ENCODE data around the gene TKT.
A peak's percentile ranks its signal among the peaks of the same experiment; 100 is the strongest.

Gene TKT

GRCh38 chr3:53256704-53257055 lies 858 bp upstream of the TKT start:
- no peak overlapping the region for H2AK5ac ChIP-seq (ENCODE audit: low read length)
- H2BK5ac ChIP-seq (ENCODE audit: low read depth, low read length, poor library complexity): no peak overlapping the region
- no peak for DNase-seq
- peaks cover 30% of the 10 kb centered on the region for H3K79me2 ChIP-seq (ENCODE audit: control insufficient read depth, insufficient read depth, low read length, poor library complexity)
- H3K14ac ChIP-seq (ENCODE audit: low read length): no peak overlapping the region
- H2AFZ ChIP-seq (ENCODE audit: insufficient read depth, low read length, poor library complexity): no peak overlapping the region
- peaks cover 14 to 26% of the 10 kb centered on the region in 2 experiments for H3K4me1 ChIP-seq (ENCODE audit: control insufficient read depth in 1 of 2, insufficient read depth in 2 of 2, low read length in 2 of 2)
- H2BK120ac ChIP-seq (ENCODE audit: insufficient read depth, low read length, poor library complexity): no peak overlapping the region
- no peaks in the 10 kb centered on the region for H3K9me3 ChIP-seq (ENCODE audit: insufficient read depth, low read depth, low read length)
- whole genome bisulfite sequencing (ENCODE audit: extremely low coverage, insufficient coverage, insufficient read length): no CpG with 5 or more reads among the region's 5 CpGs
- peaks cover 18% of the 10 kb centered on the region for H3K79me1 ChIP-seq (ENCODE audit: low read length)
- H3K36me3 ChIP-seq (ENCODE audit: control insufficient read depth in 1 of 2, insufficient read depth in 2 of 2, low read length in 2 of 2): no peaks in the 10 kb centered on the region
- no peak overlapping the region for H3K4ac ChIP-seq (ENCODE audit: low read depth, low read length)
- no peak overlapping the region for H3K4me2 ChIP-seq (ENCODE audit: low read length)
- no peak overlapping the region for H3K23ac ChIP-seq (ENCODE audit: low read length)
- H3K27me3 ChIP-seq (ENCODE audit: insufficient read depth, low read length): no peaks in the 10 kb centered on the region
- peak overlapping the region; percentile 27 for H4K91ac ChIP-seq (ENCODE audit: low read depth, low read length)
- H3K27ac ChIP-seq (ENCODE audit: low read depth, low read length): no peak overlapping the region
- no peak overlapping the region for H4K8ac ChIP-seq (ENCODE audit: low read depth, low read length)
- H3K4me3 ChIP-seq (ENCODE audit: low read depth, low read length): no peak overlapping the region
- no peak overlapping the region for H3K9ac ChIP-seq (ENCODE audit: low read length)
- H2BK12ac ChIP-seq (ENCODE audit: low read length): no peak overlapping the region
- no peak overlapping the region for H3K18ac ChIP-seq (ENCODE audit: low read length)
- no peak overlapping the region for H4K12ac ChIP-seq (ENCODE audit: low read depth, low read length)

GRCh38 chr3:53255423-53255774 lies 423 bp downstream of the TKT start:
- WGBS (ENCODE audit: extremely low coverage, insufficient coverage, insufficient read length): no CpG with 5 or more reads among the region's 44 CpGs
- Histone ChIP-seq H3K4ac (ENCODE audit: low read depth, low read length) (peak overlapping the region; percentile 90), H3K79me2 (ENCODE audit: control insufficient read depth, insufficient read depth, low read length, poor library complexity) (peaks cover 43% of the 10 kb centered on the region), H3K14ac (ENCODE audit: low read length) (peak overlapping the region; percentile 93), H3K4me2 (ENCODE audit: low read length) (peak overlapping the region; percentile 86), H3K27me3 (ENCODE audit: insufficient read depth, low read length) (no peaks in the 10 kb centered on the region), H3K9me3 (ENCODE audit: insufficient read depth, low read depth, low read length) (no peaks in the 10 kb centered on the region), H4K8ac (ENCODE audit: low read depth, low read length) (peak overlapping the region; percentile 68), H4K91ac (ENCODE audit: low read depth, low read length) (peak overlapping the region; percentile 77), H3K4me1 (ENCODE audit: control insufficient read depth in 1 of 2, insufficient read depth in 2 of 2, low read length in 2 of 2) (peaks cover 20 to 32% of the 10 kb centered on the region in 2 experiments), H2AFZ (ENCODE audit: insufficient read depth, low read length, poor library complexity) (peak overlapping the region; percentile 76), H3K23ac (ENCODE audit: low read length) (no peak overlapping the region), H2BK5ac (ENCODE audit: low read depth, low read length, poor library complexity) (peak overlapping the region; percentile 90), H3K79me1 (ENCODE audit: low read length) (peaks cover 16% of the 10 kb centered on the region), H2BK12ac (ENCODE audit: low read length) (peak overlapping the region; percentile 8), H3K9ac (ENCODE audit: low read length) (peak overlapping the region; percentile 85), H2BK120ac (ENCODE audit: insufficient read depth, low read length, poor library complexity) (peak overlapping the region; percentile 35), H3K36me3 (ENCODE audit: control insufficient read depth in 1 of 2, insufficient read depth in 2 of 2, low read length in 2 of 2) (peaks cover 5 to 6% of the 10 kb centered on the region in 2 experiments), H4K12ac (ENCODE audit: low read depth, low read length) (peak overlapping the region; percentile 64), H3K18ac (ENCODE audit: low read length) (peak overlapping the region; percentile 91), H2AK5ac (ENCODE audit: low read length) (peak overlapping the region; percentile 77), H3K27ac (ENCODE audit: low read depth, low read length) (peak overlapping the region; percentile 92), H3K4me3 (ENCODE audit: low read depth, low read length) (peak overlapping the region; percentile 98)
- DNase-seq: peak in 1 of 2 donors; percentile 59

- H3K9me3 ChIP-seq (ENCODE audit: insufficient read depth, low read depth, low read length): no peaks in the 10 kb centered on the region
- H3K79me2 ChIP-seq (ENCODE audit: control insufficient read depth, insufficient read depth, low read length, poor library complexity): peaks cover 48% of the 10 kb centered on the region
- peaks cover 9 to 10% of the 10 kb centered on the region in 2 experiments for H3K36me3 ChIP-seq (ENCODE audit: control insufficient read depth in 1 of 2, insufficient read depth in 2 of 2, low read length in 2 of 2)
- H4K12ac ChIP-seq (ENCODE audit: low read depth, low read length): peak overlapping the region; percentile 64
- peak overlapping the region; percentile 76 for H2AFZ ChIP-seq (ENCODE audit: insufficient read depth, low read length, poor library complexity)
- H3K4me3 ChIP-seq (ENCODE audit: low read depth, low read length): peak overlapping the region; percentile 98
- H3K14ac ChIP-seq (ENCODE audit: low read length): peak overlapping the region; percentile 93
- peak overlapping the region; percentile 8 for H2BK12ac ChIP-seq (ENCODE audit: low read length)
- H3K79me1 ChIP-seq (ENCODE audit: low read length): peaks cover 16% of the 10 kb centered on the region
- peak; percentile 74 to 78 for DNase-seq
- H3K4me1 ChIP-seq (ENCODE audit: control insufficient read depth in 1 of 2, insufficient read depth in 2 of 2, low read length in 2 of 2): peaks cover 23 to 32% of the 10 kb centered on the region in 2 experiments
- H4K8ac ChIP-seq (ENCODE audit: low read depth, low read length): peak overlapping the region; percentile 68
- peak overlapping the region; percentile 90 for H2BK5ac ChIP-seq (ENCODE audit: low read depth, low read length, poor library complexity)
- peak overlapping the region; percentile 35 for H2BK120ac ChIP-seq (ENCODE audit: insufficient read depth, low read length, poor library complexity)
- H3K18ac ChIP-seq (ENCODE audit: low read length): peak overlapping the region; percentile 91
- H3K27me3 ChIP-seq (ENCODE audit: insufficient read depth, low read length): no peaks in the 10 kb centered on the region
- no peak overlapping the region for H3K23ac ChIP-seq (ENCODE audit: low read length)
- no CpG with 5 or more reads among the region's 32 CpGs for WGBS (ENCODE audit: extremely low coverage, insufficient coverage, insufficient read length)
- H3K4me2 ChIP-seq (ENCODE audit: low read length): peak overlapping the region; percentile 86
- H2AK5ac ChIP-seq (ENCODE audit: low read length): peak overlapping the region; percentile 77
- peak overlapping the region; percentile 85 for H3K9ac ChIP-seq (ENCODE audit: low read length)
- H4K91ac ChIP-seq (ENCODE audit: low read depth, low read length): peak overlapping the region; percentile 77
- H3K4ac ChIP-seq (ENCODE audit: low read depth, low read length): peak overlapping the region; percentile 90
- H3K27ac ChIP-seq (ENCODE audit: low read depth, low read length): peak overlapping the region; percentile 92
Observed at GRCh38 chr3:53254509-53255422, 1.1 kb downstream of the TKT start.

GRCh38 chr3:53253707-53254508 lies 1.9 kb downstream of the TKT start:
- H2BK5ac ChIP-seq (ENCODE audit: low read depth, low read length, poor library complexity): no peak overlapping the region
- no peak for DNase-seq
- H3K27me3 ChIP-seq (ENCODE audit: insufficient read depth, low read length): no peaks in the 10 kb centered on the region
- H2AK5ac ChIP-seq (ENCODE audit: low read length): no peak overlapping the region
- WGBS (ENCODE audit: extremely low coverage, insufficient coverage, insufficient read length): no CpG with 5 or more reads among the region's 7 CpGs
- H3K79me2 ChIP-seq (ENCODE audit: control insufficient read depth, insufficient read depth, low read length, poor library complexity): peaks cover 53% of the 10 kb centered on the region
- no peak overlapping the region for H3K18ac ChIP-seq (ENCODE audit: low read length)
- peak overlapping the region; percentile 68 for H3K4me3 ChIP-seq (ENCODE audit: low read depth, low read length)
- H3K79me1 ChIP-seq (ENCODE audit: low read length): peaks cover 16% of the 10 kb centered on the region
- no peak overlapping the region for H2AFZ ChIP-seq (ENCODE audit: insufficient read depth, low read length, poor library complexity)
- H3K4ac ChIP-seq (ENCODE audit: low read depth, low read length): peak overlapping the region; percentile 90
- peaks cover 10 to 12% of the 10 kb centered on the region in 2 experiments for H3K36me3 ChIP-seq (ENCODE audit: control insufficient read depth in 1 of 2, insufficient read depth in 2 of 2, low read length in 2 of 2)
- H3K9ac ChIP-seq (ENCODE audit: low read length): peak overlapping the region; percentile 45
- no peak overlapping the region for H2BK120ac ChIP-seq (ENCODE audit: insufficient read depth, low read length, poor library complexity)
- H4K12ac ChIP-seq (ENCODE audit: low read depth, low read length): no peak overlapping the region
- H3K4me1 ChIP-seq (ENCODE audit: control insufficient read depth in 1 of 2, insufficient read depth in 2 of 2, low read length in 2 of 2): peaks cover 23 to 26% of the 10 kb centered on the region in 2 experiments
- H4K91ac ChIP-seq (ENCODE audit: low read depth, low read length): no peak overlapping the region
- peak overlapping the region; percentile 55 for H3K23ac ChIP-seq (ENCODE audit: low read length)
- H3K9me3 ChIP-seq (ENCODE audit: insufficient read depth, low read depth, low read length): no peaks in the 10 kb centered on the region
- H2BK12ac ChIP-seq (ENCODE audit: low read length): no peak overlapping the region
- H3K14ac ChIP-seq (ENCODE audit: low read length): no peak overlapping the region
- no peak overlapping the region for H4K8ac ChIP-seq (ENCODE audit: low read depth, low read length)
- H3K4me2 ChIP-seq (ENCODE audit: low read length): peak overlapping the region; percentile 86
- H3K27ac ChIP-seq (ENCODE audit: low read depth, low read length): no peak overlapping the region

Measured in trophoblast cell (in vitro differentiated cells and primary cell).